ENCODE data around the gene PPP2R5D.

The PPP2R5D gene

DNA sequence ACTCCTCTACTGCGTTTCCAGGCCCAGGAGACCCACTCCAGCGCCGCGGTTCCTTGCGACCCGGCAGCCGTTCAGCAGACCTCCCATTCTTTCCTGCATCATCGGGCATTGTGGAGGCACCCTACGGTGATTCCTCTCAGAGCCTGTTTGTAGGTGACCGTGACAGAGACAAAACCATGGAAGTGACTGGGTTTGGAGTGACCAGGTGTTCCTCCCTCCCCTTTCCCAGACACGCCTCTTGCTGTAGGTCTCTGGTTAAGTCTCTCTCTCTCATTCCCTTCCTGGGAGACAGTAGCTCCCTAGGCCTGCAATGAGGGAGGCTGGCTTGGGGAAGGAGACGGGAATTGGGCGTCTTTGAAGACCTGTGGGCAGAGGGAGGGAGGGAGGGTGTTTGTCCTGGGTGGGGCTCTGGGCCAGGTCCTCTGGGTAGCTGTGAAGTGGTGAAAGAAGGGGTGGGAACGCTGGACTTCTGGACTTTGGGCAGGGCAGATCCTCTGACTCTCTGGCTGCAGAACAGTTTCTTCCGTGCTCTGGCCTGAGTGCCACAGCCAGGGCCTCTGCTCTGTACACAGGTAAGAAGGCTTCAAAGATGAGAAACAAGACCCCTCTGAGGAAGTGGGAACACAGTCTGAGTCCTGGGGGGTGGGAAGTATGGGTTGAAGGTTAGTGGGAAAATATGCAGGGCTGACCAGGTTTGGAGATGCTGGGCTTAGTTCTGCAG lies 75.8 kb downstream of the PPP2R5D start:
- peak; percentile 62 for DNase-seq

DNA sequence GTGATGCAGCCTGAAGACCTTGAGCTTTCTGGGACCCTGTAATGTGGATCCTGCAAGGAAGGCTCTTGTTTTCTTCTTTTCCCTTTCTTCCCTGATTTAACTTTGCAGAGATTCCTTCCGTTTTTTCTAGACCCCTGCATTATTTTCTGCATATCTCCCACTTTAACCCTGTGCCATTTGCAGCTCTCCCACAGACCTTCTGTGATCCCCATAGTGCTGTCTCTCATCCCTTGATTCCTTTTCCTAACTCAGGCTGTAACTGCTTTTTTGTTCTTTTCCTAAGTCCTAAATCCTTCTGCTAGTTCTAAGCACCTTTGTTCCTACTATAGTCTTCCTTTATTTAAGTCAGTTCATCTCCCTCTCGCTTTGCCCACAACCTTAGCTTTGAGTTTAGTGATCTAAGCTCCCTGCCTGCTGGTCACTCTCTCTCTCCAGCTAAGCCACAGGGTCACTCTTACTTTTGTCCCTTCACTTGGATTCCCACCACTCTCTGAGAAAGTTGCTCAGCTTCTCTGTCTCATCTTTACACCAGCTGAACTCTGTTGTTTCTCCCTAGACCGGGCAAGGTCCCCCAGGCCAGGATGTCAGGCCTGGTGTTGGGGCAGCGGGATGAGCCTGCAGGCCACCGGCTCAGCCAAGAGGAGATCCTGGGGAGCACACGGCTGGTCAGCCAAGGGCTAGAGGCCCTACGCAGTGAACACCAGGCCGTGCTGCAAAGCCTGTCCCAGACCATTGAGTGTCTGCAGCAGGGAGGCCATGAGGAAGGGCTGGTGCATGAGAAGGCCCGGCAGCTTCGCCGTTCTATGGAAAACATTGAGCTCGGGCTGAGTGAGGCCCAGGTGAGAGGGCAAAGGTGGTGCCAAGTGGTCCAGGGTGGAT lies 76.6 kb downstream of the PPP2R5D start:
- no peak for DNase-seq

DNA sequence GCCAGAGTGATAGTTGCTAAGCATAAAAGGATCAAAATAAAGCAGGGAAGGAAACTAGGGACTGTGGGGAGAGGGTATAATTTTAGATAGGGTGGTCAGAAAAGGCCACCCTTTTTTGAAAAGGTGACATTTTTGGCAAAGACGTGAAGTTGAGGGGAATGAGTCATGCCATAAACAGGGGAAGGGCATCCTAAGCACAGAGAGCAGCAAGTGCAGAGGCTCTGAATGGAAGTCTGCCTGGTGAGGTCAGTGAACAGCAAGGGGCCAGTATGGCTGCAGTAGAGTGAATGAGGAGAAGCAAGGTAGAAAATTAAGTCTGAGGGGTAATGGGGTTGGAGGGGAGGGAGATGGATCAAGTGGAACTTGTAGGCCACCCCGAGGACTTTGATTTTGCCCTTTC lies 77.5 kb downstream of the PPP2R5D start:
- no peak for DNase-seq

All from NCI-H510A treated with DMSO at 0.1 percent for 48 hours (cell line).